ENCODE results near the gene SLC25A25. TPM values are rescaled to one million over a fixed set of nuclear protein-coding genes. Genes with fewer than 3 reads are reported as not detected.

The SLC25A25 gene
- total RNA-seq, 1 donor from 2014 or later: 5.9 TPM

- peak; percentile 97 for DNase-seq (ENCODE audit: missing footprints)
- ATAC-seq: peak; percentile 69
- intact Hi-C loops (cut with DNase I): loop anchor here (5.0 kb wide), 1 partner anchor 176 kb away; no protein-coding TSS in a partner anchor
These were observed 49.8 kb downstream of the SLC25A25 start for GRCh38 chr9:128117613-128118471.

- DNase-seq (ENCODE audit: missing footprints): no peak
- no peak for ATAC-seq
- intact Hi-C loops (cut with DNase I): loop anchor here (5.0 kb wide), 1 partner anchor 176 kb away; no protein-coding TSS in a partner anchor
These were observed 50.4 kb downstream of the SLC25A25 start for GRCh38 chr9:128118472-128118857.

DNA sequence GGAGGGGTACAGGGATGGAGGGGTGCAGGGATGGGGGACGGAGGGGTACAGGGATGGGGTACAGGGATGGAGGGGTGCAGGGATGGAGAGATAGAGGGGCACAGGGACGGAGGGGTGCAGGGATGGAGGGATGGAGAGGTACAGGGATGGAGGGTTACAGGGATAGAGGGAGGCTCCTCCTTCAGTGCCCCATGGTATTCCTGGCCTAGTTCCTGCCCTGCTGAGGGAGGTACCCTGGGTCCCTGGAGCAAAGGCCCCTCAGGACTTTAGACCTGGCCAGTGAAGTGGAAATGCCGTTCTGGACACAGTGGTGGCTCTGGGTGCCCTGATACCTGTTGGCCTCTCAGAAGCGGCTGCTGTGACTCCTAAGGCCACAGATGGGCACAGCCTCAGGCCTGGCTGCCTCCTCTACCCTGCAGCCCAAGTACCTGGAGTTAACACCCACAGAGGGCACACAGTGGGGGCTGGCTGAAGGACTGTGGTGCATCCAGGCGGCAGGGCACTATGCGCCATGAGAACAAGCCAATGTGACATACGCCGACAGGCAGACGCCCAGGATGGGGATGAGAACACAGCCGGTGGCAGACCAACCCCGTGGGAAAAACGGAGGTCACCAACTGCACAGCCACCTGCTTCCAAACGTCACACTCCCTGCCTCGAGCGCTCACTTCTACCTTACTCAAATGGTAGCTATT lies 51.1 kb downstream of the SLC25A25 start:
- intact Hi-C loops (cut with DNase I): loop anchor here (5.0 kb wide), 1 partner anchor 177 kb away; no protein-coding TSS in a partner anchor
- ATAC-seq (no peak), DNase-seq (ENCODE audit: missing footprints) (peak; percentile 14)

GRCh38 chr9:128120061-128120740 lies 52.2 kb downstream of the SLC25A25 start:
- intact Hi-C loops (cut with DNase I): no loop called here
- peak; percentile 45 for DNase-seq (ENCODE audit: missing footprints)

GRCh38 chr9:128120741-128121465 lies 52.9 kb downstream of the SLC25A25 start:
- DNase-seq (ENCODE audit: missing footprints): peak; percentile 5
- no peak for ATAC-seq

More at GRCh38 chr9:128120061-128120740, 52.2 kb downstream of the SLC25A25 start:
- no peak for ATAC-seq

GRCh38 chr9:128121466-128121810 lies 53.4 kb downstream of the SLC25A25 start:
- intact Hi-C loops (cut with DNase I): no loop called here
- DNase-seq (ENCODE audit: missing footprints): no peak
- ATAC-seq: no peak

More at GRCh38 chr9:128120741-128121465, 52.9 kb downstream of the SLC25A25 start:
- intact Hi-C loops (cut with DNase I): no loop called here

DNA sequence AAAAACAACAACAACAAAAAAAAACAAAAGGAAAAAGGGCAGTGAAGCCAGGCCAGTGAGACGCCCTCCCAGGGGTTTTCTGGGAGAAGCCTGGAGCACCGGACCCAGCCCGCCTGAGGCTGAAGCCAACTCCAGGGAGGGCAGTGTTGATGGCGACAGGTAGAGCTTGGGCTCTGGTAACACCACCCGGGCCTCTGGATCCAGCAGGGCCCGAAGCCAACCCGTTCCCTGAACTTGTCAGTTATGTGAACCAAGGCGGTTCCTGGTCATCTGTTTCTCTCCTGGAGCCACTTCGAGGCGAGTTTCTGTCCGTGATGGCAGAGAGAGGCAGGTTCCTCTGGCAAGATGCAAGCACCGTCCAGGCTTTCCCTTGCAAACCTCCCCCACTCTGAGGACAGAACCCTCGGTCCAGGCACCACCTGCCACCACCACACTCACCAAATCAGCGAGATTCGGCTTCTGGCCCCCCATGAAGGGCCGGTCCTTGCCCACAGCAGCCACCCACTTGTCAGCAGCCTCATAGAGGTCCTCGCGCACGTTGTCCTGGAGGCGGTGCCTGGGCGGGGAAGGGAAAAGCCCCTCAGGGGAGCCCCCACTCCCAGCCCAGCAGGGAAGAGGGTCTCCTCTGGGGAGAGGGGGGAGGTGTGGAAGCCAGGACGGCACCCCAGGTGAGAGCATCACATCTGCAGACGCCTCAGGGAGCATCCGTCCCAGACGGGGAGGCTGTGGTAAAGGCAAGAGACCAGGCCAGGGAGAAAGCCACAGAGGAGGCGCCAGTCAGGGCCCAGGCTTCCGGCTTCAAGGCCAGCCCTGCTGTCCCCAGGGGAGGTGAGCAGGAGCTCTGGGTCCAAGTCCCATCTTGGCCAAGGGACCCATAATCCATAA lies 54.1 kb downstream of the SLC25A25 start:
- DNase-seq (ENCODE audit: missing footprints) (peak; percentile 45), ATAC-seq (no peak)
- intact Hi-C loops (cut with DNase I): no loop called here

DNA sequence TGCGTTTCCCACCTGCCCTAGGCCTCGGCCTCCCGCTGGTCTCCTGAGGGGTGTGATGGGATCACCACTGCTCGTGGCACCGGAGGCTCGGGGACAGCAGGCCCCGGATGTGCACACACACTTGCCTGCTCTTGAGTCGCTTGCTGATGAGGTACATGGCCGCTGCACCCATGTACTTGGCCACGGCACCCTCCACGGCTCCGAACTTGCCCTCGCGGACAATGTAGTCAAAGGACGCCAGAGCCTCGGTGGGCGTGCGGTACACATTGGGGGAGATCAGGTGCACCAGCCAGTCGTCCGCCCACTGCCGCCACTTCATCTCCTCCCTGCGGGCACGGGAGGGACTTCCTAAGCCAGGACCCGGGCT lies 54.8 kb downstream of the SLC25A25 start:
- DNase-seq (ENCODE audit: missing footprints): peak; percentile 63
- ATAC-seq: no peak
- intact Hi-C loops (cut with DNase I): no loop called here

GRCh38 chr9:128123451-128124080 lies 55.5 kb downstream of the SLC25A25 start:
- DNase-seq (ENCODE audit: missing footprints) (peak; percentile 28), ATAC-seq (no peak)
- intact Hi-C loops (cut with DNase I): no loop called here

DNA sequence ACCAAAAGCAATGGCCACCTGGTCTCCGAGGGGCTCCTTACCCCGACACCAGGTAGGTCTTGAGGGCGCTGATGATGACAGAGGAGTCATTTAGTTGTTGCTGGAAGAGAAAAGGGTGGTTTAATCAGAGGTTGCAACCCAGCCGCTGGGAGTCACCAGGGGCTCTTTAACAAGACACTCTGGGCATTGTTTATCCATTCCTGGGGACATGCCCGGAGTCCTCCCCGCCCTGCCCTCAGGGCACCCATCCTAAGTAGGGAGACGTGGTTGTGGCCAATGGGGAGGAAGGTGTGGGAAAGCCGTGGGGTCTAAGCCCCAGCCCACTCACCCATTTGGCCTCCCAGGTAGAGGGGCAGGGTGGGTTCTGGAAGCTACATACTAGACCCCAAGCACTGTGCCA lies 56.4 kb downstream of the SLC25A25 start:
- intact Hi-C loops (cut with DNase I): no loop called here
- ATAC-seq (no peak), DNase-seq (ENCODE audit: missing footprints) (peak; percentile 25)

- intact Hi-C loops (cut with DNase I): no loop called here
- DNase-seq (ENCODE audit: missing footprints) (peak; percentile 68), ATAC-seq (no peak)
These were observed 57.0 kb downstream of the SLC25A25 start for GRCh38 chr9:128124873-128125579.

GRCh38 chr9:128125580-128126354 lies 57.7 kb downstream of the SLC25A25 start:
- intact Hi-C loops (cut with DNase I): loop anchor here (2.0 kb wide), 1 partner anchor 35 kb away; the partner anchor contains the start of gene BBLN

GRCh38 chr9:128127568-128127989 lies 59.5 kb downstream of the SLC25A25 start, which contains the start of gene PTGES2:
Gene PTGES2 (minus strand): TSS chr9:128127729. CDS start chr9:128127717, 12 bp downstream.
- peak; percentile 90 for ATAC-seq
- DNase-seq (ENCODE audit: missing footprints): peak; percentile 94
- intact Hi-C loops (cut with DNase I): loop anchor here (2.0 kb wide), 1 partner anchor 33 kb away; the partner anchor contains the start of gene BBLN

More at GRCh38 chr9:128125580-128126354, 57.7 kb downstream of the SLC25A25 start:
- ATAC-seq: no peak
- peak; percentile 41 for DNase-seq (ENCODE audit: missing footprints)

GRCh38 chr9:128127990-128128835 lies 60.2 kb downstream of the SLC25A25 start:
- ATAC-seq: peak; percentile 91
- peak; percentile 93 for DNase-seq (ENCODE audit: missing footprints)
- intact Hi-C loops (cut with DNase I): loop anchor here (2.0 kb wide), 1 partner anchor 33 kb away; the partner anchor contains the start of gene BBLN

All from Right ventricle myocardium inferior (tissue), 1 donor.